ENCODE measurements around the gene GTSF1L.

GRCh38 chr20:43689165-43689564 is 37.6 kb downstream of the GTSF1L start:
- TF ChIP-seq RFX5 (IDR thresholded peaks at IDR 0.05) (no peak), CTCF (IDR thresholded peaks at IDR 0.05) (no peak), ELK1 (IDR thresholded peaks at IDR 0.05; ENCODE audit: low read depth, low read length) (no peak), MYC (IDR thresholded peaks at IDR 0.05; ENCODE audit: borderline replicate concordance, low read length) (no peak), JUNB (IDR thresholded peaks at IDR 0.05) (no peak), ESRRA (IDR thresholded peaks at IDR 0.05; ENCODE audit: borderline replicate concordance, low read length) (no peak), HMGXB4 (CRISPR knock-in tag; IDR thresholded peaks at IDR 0.05; ENCODE audit: borderline replicate concordance) (no peak), MAFK (IDR thresholded peaks at IDR 0.05; ENCODE audit: partially characterized antibody) (no peak), RAD21 (conservative IDR thresholded peaks at IDR 0.05 in 1 of 2, IDR thresholded peaks at IDR 0.05 in 1 of 2) (no peak), CHD2 (IDR thresholded peaks at IDR 0.05; ENCODE audit: low read length, partially characterized antibody) (no peak), EP300 (IDR thresholded peaks at IDR 0.05) (no peak), FOSL2 (IDR thresholded peaks at IDR 0.05) (no peak), FOSL2 (CRISPR knock-in tag; IDR thresholded peaks at IDR 0.05) (no peak), REST (IDR thresholded peaks at IDR 0.05) (no peak), MAX (IDR thresholded peaks at IDR 0.05) (no peak)

Data from A549 (cell line).